ENCODE data around the gene FAM83D. TPM values are rescaled to one million over a fixed set of nuclear protein-coding genes. Genes with fewer than 3 reads are reported as not detected.

The FAM83D gene
- total RNA-seq, 1 donor: 17.7 TPM

DNA sequence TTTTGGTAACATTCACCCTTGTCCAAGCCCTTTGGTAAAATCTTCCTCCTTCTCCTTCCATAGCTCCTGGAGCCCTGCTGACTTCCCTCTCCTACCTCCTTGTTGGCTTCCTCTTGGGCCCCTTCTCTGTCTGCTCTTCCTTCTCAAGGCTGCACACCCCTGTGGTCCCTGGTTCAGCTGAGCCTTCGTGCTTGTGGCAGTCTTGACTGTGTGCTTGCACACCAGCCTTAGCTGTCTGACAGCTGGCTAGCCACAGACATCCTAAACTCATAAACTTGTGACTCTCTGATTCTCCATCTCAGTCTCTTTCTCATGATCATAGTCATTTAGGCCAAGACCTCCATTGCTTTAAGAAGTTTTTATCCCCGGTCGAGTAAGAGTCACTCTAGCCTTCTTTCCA lies 73.0 kb downstream of the FAM83D start:
- no peak overlapping the region for H3K4me3 ChIP-seq (ENCODE audit: low read depth, low read length)
- TF ChIP-seq, protein P1, sequence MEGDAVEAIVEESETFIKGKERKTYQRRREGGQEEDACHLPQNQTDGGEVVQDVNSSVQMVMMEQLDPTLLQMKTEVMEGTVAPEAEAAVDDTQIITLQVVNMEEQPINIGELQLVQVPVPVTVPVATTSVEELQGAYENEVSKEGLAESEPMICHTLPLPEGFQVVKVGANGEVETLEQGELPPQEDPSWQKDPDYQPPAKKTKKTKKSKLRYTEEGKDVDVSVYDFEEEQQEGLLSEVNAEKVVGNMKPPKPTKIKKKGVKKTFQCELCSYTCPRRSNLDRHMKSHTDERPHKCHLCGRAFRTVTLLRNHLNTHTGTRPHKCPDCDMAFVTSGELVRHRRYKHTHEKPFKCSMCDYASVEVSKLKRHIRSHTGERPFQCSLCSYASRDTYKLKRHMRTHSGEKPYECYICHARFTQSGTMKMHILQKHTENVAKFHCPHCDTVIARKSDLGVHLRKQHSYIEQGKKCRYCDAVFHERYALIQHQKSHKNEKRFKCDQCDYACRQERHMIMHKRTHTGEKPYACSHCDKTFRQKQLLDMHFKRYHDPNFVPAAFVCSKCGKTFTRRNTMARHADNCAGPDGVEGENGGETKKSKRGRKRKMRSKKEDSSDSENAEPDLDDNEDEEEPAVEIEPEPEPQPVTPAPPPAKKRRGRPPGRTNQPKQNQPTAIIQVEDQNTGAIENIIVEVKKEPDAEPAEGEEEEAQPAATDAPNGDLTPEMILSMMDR (IDR thresholded peaks at IDR 0.05; ENCODE audit: insufficient read depth, low read depth, low read length): no peak
- DNase-seq (ENCODE audit: low read depth): no peak

DNA sequence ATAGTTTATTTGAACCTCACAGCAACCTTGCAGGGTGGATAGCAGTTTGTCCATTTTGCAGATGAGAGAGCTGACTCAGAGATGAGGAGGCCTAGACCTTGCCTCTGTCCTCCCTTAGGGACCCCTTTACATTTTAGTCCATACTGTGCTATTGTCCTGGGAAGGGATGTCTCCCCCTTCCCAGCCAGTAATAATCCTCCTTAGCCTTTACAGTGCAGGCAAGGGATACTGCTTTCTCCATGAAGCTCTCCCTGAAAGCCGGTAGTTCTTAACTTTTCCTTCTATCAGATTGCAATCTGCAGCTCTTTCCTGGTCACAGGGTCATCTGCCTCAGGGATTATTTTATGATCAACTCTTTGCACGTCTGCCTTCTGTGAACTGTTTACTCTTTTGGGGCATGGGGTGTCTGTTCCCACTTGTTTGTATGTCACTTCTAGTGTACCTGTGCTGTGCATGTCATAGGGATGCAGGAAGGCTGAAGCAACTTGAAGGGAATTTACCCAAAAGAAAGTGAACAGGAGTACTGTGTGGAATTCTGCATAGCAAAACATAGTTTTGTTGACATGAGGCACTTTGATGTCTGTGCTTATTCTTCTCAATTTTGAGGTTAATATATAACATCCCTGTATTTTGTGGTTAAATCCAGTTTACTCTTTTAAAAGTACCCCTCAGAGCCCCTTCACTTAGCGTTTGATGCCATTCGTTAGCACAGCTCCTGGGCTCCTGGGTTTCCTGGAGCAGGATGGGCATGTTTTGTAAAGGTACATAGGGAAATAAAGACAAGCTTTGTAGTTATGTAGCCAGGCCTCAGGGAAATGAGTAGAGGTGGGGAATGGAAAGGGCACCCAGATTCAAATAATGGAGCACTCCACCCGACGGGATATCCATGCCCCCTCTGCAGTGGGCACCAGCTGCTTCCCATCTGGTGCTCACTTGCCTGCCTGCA lies 74.0 kb downstream of the FAM83D start:
- TF ChIP-seq, protein P1 (IDR thresholded peaks at IDR 0.05; ENCODE audit: insufficient read depth, low read depth, low read length): no peak
- DNase-seq (ENCODE audit: low read depth): no peak
- no peak overlapping the region for H3K4me3 ChIP-seq (ENCODE audit: low read depth, low read length)

Small RNAs within 50 kb of the gene (small RNA-seq; reads per million reads assigned to genes)
- gene AL023803.1: 0.47 reads per million

Other genes starting within 250 kb of the FAM83D start
- gene SLC32A1, start 201.9 kb upstream of the FAM83D start, total RNA-seq: not detected in 2 replicates
- gene ACTR5, start 178.0 kb upstream of the FAM83D start, total RNA-seq: 6.4 and 7.8 TPM in 2 replicates
- not detected in 2 replicates for gene PPP1R16B, start 120.7 kb upstream of the FAM83D start, total RNA-seq
- 9.7 and 12.5 TPM in 2 replicates for gene DHX35, start 35.9 kb downstream of the FAM83D start, total RNA-seq

All from fibroblast of villous mesenchyme (primary cell).